Measurements from ENCODE around the gene DNAJB6. TPM values are rescaled to one million over a fixed set of nuclear protein-coding genes. Genes with fewer than 3 reads are reported as not detected.

Gene DNAJB6
- total and polyA plus RNA-seq, 3 experiments from 2014 or later = 121 to 147 (median 124) TPM

GRCh38 chr7:157419035-157419293 is 82.2 kb downstream of the DNAJB6 start:
- Mint-ChIP-seq H3K4me1 (peaks cover 0 to 5% (median 0%) of the 10 kb centered on the region in 3 donors), H3K36me3 (peaks cover 0 to 47% (median 11%) of the 10 kb centered on the region in 3 donors), H3K27me3 (no peaks in the 10 kb centered on the region), H3K27ac (no peak overlapping the region), H3K9me3 (no peaks in the 10 kb centered on the region), H3K4me3 (no peak overlapping the region)
- Histone ChIP-seq H3K4me1 (ENCODE audit: insufficient read depth, low read length) (no peaks in the 10 kb centered on the region), H3K27ac (ENCODE audit: low read depth, low read length) (no peak overlapping the region), H3K27me3 (ENCODE audit: insufficient read depth, low read length, poor library complexity, severe bottlenecking) (no peaks in the 10 kb centered on the region), H3K4me3 (ENCODE audit: low read length) (no peak overlapping the region), H3K36me3 (ENCODE audit: insufficient read depth, low read length) (no peaks in the 10 kb centered on the region), H3K9me3 (ENCODE audit: low read length) (no peaks in the 10 kb centered on the region)
- DNase-seq = no peak
- CTCF ChIA-PET = no interaction called here
- POLR2A ChIA-PET = no interaction called here

GRCh38 chr7:157422279-157422678 is 85.5 kb downstream of the DNAJB6 start:
- Mint-ChIP-seq H3K36me3 (peaks cover 0 to 19% (median 0%) of the 10 kb centered on the region in 3 donors), H3K27me3 (no peaks in the 10 kb centered on the region), H3K9me3 (no peaks in the 10 kb centered on the region), H3K4me3 (no peak overlapping the region), H3K4me1 (no peaks in the 10 kb centered on the region), H3K27ac (no peak overlapping the region)
- Histone ChIP-seq H3K27me3 (ENCODE audit: insufficient read depth, low read length, poor library complexity, severe bottlenecking) (no peaks in the 10 kb centered on the region), H3K36me3 (ENCODE audit: insufficient read depth, low read length) (no peaks in the 10 kb centered on the region), H3K4me3 (ENCODE audit: low read length) (no peak overlapping the region), H3K9me3 (ENCODE audit: low read length) (no peaks in the 10 kb centered on the region), H3K4me1 (ENCODE audit: insufficient read depth, low read length) (no peaks in the 10 kb centered on the region), H3K27ac (ENCODE audit: low read depth, low read length) (no peak overlapping the region)
- DNase-seq = no peak
- POLR2A ChIA-PET = no interaction called here
- CTCF ChIA-PET = no interaction called here

- no peaks in the 10 kb centered on the region for H3K36me3 ChIP-seq (ENCODE audit: insufficient read depth, low read length)
- H3K4me1 ChIP-seq (ENCODE audit: insufficient read depth, low read length) = no peaks in the 10 kb centered on the region
- no peak for DNase-seq
- Mint-ChIP-seq H3K4me3 (no peak overlapping the region), H3K27ac (peak overlapping the region in 1 of 8 donors; percentile 65), H3K36me3 (peaks cover 0 to 14% (median 0%) of the 10 kb centered on the region in 3 donors), H3K27me3 (no peaks in the 10 kb centered on the region), H3K9me3 (no peaks in the 10 kb centered on the region), H3K4me1 (no peaks in the 10 kb centered on the region)
- H3K27me3 ChIP-seq (ENCODE audit: insufficient read depth, low read length, poor library complexity, severe bottlenecking) = no peaks in the 10 kb centered on the region
- ChIA-PET POLR2A (no interaction called here), CTCF (no interaction called here)
- H3K4me3 ChIP-seq (ENCODE audit: low read length) = no peak overlapping the region
- H3K9me3 ChIP-seq (ENCODE audit: low read length) = no peaks in the 10 kb centered on the region
- no peak overlapping the region for H3K27ac ChIP-seq (ENCODE audit: low read depth, low read length)
Observed at GRCh38 chr7:157423348-157423747, 86.5 kb downstream of the DNAJB6 start.

- Mint-ChIP-seq H3K9me3 (no peaks in the 10 kb centered on the region), H3K36me3 (peaks cover 0 to 11% (median 0%) of the 10 kb centered on the region in 3 donors), H3K27ac (no peak overlapping the region), H3K4me3 (no peak overlapping the region), H3K27me3 (no peaks in the 10 kb centered on the region), H3K4me1 (no peaks in the 10 kb centered on the region)
- Histone ChIP-seq H3K27ac (ENCODE audit: low read depth, low read length) (no peak overlapping the region), H3K4me1 (ENCODE audit: insufficient read depth, low read length) (no peaks in the 10 kb centered on the region), H3K27me3 (ENCODE audit: insufficient read depth, low read length, poor library complexity, severe bottlenecking) (no peaks in the 10 kb centered on the region), H3K36me3 (ENCODE audit: insufficient read depth, low read length) (no peaks in the 10 kb centered on the region), H3K9me3 (ENCODE audit: low read length) (no peaks in the 10 kb centered on the region), H3K4me3 (ENCODE audit: low read length) (no peak overlapping the region)
- ChIA-PET CTCF (no interaction called here), POLR2A (no interaction called here)
- no peak for DNase-seq
Observed at GRCh38 chr7:157423886-157424565, 87.2 kb downstream of the DNAJB6 start.

GRCh38 chr7:157425137-157425731 is 88.4 kb downstream of the DNAJB6 start:
- Histone ChIP-seq H3K27ac (ENCODE audit: low read depth, low read length) (no peak overlapping the region), H3K27me3 (ENCODE audit: insufficient read depth, low read length, poor library complexity, severe bottlenecking) (no peaks in the 10 kb centered on the region), H3K9me3 (ENCODE audit: low read length) (no peaks in the 10 kb centered on the region), H3K36me3 (ENCODE audit: insufficient read depth, low read length) (no peaks in the 10 kb centered on the region), H3K4me1 (ENCODE audit: insufficient read depth, low read length) (no peaks in the 10 kb centered on the region), H3K4me3 (ENCODE audit: low read length) (no peak overlapping the region)
- no peak overlapping the region for H3K27ac Mint-ChIP-seq
- DNase-seq = no peak
- peaks cover 0 to 5% (median 0%) of the 10 kb centered on the region in 3 donors for H3K36me3 Mint-ChIP-seq
- H3K27me3 Mint-ChIP-seq = no peaks in the 10 kb centered on the region
- ChIA-PET POLR2A (no interaction called here), CTCF (no interaction called here)
- no peaks in the 10 kb centered on the region for H3K4me1 Mint-ChIP-seq
- H3K4me3 Mint-ChIP-seq = no peak overlapping the region
- no peaks in the 10 kb centered on the region for H3K9me3 Mint-ChIP-seq

DNA sequence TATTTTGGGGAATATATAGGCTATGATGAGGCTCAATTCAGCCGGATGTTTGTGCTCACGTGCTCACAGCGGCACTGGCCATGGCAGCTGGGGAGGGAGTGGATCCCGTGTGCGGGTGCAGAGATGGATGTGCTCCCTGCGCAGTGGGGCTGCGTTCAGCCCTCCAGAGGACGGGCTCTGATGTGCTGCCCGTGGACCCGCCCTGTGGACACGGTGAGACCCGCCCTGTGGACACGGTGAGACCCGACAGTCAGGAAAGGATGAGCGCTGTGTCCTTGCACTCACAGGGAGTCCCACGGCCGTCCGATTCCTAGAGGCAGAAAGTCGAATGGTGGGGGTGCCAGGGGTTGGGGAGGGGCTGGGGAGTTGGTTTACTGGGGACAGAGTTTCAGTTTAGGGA is 89.0 kb downstream of the DNAJB6 start:
- H3K27ac ChIP-seq (ENCODE audit: low read depth, low read length) = no peak overlapping the region
- no peak for DNase-seq
- Mint-ChIP-seq H3K4me3 (no peak overlapping the region), H3K4me1 (no peaks in the 10 kb centered on the region), H3K9me3 (no peaks in the 10 kb centered on the region), H3K27ac (no peak overlapping the region), H3K36me3 (peaks cover 0 to 2% (median 0%) of the 10 kb centered on the region in 3 donors), H3K27me3 (no peaks in the 10 kb centered on the region)
- ChIA-PET CTCF (no interaction called here), POLR2A (no interaction called here)
- no peaks in the 10 kb centered on the region for H3K4me1 ChIP-seq (ENCODE audit: insufficient read depth, low read length)
- H3K4me3 ChIP-seq (ENCODE audit: low read length) = no peak overlapping the region
- no peaks in the 10 kb centered on the region for H3K9me3 ChIP-seq (ENCODE audit: low read length)
- no peaks in the 10 kb centered on the region for H3K27me3 ChIP-seq (ENCODE audit: insufficient read depth, low read length, poor library complexity, severe bottlenecking)
- no peaks in the 10 kb centered on the region for H3K36me3 ChIP-seq (ENCODE audit: insufficient read depth, low read length)

DNA sequence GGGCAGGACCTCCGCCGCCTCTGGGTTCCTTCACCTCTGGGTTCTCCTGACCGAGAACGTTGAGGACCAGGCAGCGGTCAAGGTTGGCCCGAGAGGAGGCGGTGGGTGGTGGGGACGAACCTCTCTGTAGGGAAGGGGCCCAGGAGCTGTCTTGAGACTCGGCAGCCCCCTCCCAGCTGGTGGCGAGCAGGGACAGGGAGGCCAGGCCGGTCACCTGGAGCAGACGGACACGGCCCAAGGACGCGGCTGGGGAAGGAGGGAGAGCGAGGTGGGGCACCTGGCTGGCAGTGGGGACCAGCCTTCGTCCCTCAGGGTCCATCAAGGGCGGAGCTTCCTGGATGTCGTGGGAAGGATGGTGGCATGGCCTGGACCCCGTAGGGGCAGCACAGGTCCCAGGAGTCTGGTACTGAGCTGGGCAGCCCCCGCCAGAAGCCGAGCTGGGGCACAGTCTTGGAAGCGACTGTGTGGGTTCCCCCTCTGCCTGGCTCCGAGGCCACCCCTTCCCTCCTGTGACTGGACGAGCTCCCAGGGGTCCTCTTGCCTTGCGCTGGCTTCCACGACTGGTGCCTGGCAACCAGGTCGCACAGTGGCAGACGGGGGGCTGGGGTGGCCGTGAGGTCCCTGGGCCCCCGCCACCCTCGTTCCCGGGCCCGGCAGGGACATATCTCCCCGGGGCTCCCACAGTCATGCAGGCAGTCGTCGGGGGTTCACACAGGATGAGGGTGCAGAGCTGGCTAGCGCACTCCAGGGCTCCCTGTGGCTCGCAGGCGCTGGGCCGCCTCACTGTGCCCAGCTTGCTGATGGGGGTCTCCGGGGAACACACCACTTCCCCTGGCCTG is 89.9 kb downstream of the DNAJB6 start:
- no peaks in the 10 kb centered on the region for H3K4me1 Mint-ChIP-seq
- Histone ChIP-seq H3K9me3 (ENCODE audit: low read length) (no peaks in the 10 kb centered on the region), H3K4me3 (ENCODE audit: low read length) (no peak overlapping the region), H3K4me1 (ENCODE audit: insufficient read depth, low read length) (no peaks in the 10 kb centered on the region), H3K36me3 (ENCODE audit: insufficient read depth, low read length) (no peaks in the 10 kb centered on the region), H3K27ac (ENCODE audit: low read depth, low read length) (no peak overlapping the region), H3K27me3 (ENCODE audit: insufficient read depth, low read length, poor library complexity, severe bottlenecking) (no peaks in the 10 kb centered on the region)
- DNase-seq = peak in 1 of 5 donors; percentile 46
- H3K9me3 Mint-ChIP-seq = no peaks in the 10 kb centered on the region
- H3K4me3 Mint-ChIP-seq = no peak overlapping the region
- ChIA-PET CTCF (no interaction called here), POLR2A (no interaction called here)
- H3K27ac Mint-ChIP-seq = no peak overlapping the region
- no peaks in the 10 kb centered on the region for H3K27me3 Mint-ChIP-seq
- peaks cover 0 to 1% (median 0%) of the 10 kb centered on the region in 3 donors for H3K36me3 Mint-ChIP-seq

DNA sequence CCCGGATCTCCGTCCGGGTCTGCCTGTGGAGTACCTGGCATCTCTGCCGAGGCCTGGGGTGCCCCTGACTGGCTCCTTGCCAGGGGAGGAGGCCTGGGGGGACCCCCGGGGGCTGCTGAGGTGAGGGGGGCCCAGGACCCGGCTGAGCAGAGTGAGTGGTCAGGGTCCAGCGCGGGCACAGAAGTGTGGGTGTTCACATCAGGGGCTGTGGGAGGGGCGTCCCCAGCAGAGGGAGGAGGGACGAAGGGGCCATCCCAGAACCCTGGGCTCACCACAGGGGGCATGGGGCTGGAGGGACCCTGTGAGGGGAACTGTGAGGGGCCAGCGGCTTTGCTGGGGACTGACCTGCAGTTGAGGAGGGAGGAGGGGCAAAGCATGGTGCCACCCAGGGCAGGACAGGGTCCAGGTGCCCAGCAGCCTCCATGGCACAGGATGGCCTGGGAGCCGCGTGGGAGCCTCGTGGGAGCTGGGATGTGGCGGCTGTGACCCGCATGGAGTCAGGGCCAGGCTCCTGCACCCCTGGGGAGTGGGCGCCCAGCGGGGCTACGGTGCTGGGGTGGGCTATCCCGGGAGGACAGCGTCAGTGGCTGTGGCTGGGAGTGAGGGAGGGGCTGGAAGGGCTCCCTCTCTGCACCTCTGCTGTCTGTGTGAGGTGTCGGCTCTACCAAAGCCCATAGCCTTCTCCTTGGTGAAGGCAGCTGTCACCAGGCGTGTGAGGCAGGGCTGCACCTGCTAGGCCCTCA is 91.2 kb downstream of the DNAJB6 start:
- Histone ChIP-seq H3K36me3 (ENCODE audit: insufficient read depth, low read length) (no peaks in the 10 kb centered on the region), H3K4me3 (ENCODE audit: low read length) (no peak overlapping the region), H3K9me3 (ENCODE audit: low read length) (no peaks in the 10 kb centered on the region), H3K4me1 (ENCODE audit: insufficient read depth, low read length) (peaks cover 7% of the 10 kb centered on the region), H3K27ac (ENCODE audit: low read depth, low read length) (no peak overlapping the region), H3K27me3 (ENCODE audit: insufficient read depth, low read length, poor library complexity, severe bottlenecking) (no peaks in the 10 kb centered on the region)
- H3K9me3 Mint-ChIP-seq = no peaks in the 10 kb centered on the region
- H3K27me3 Mint-ChIP-seq = peaks cover 0 to 2% of the 10 kb centered on the region in 2 donors
- H3K36me3 Mint-ChIP-seq = peaks cover 0 to under 1% (median 0%) of the 10 kb centered on the region in 3 donors
- POLR2A ChIA-PET = no interaction called here
- no peak overlapping the region for H3K27ac Mint-ChIP-seq
- no peak overlapping the region for H3K4me3 Mint-ChIP-seq
- CTCF ChIA-PET = no interaction called here
- H3K4me1 Mint-ChIP-seq = peaks cover 3 to 8% (median 5%) of the 10 kb centered on the region in 3 donors
- DNase-seq = no peak
